Astrocyte of the hippocampus (primary cell): Measurements from ENCODE around the gene ATP8A2.
"Not testable (repeated sequence)": the region's sequence is repeated elsewhere in the genome, so short reads cannot be mapped to it uniquely, and the experiment has no call there.

ENCODE experiments used
- DNase-seq: peaks from one replicate; pipeline ENCODE4 v3.0.0; 2011; ENCODE audit warnings: low read depth, low spot score

Gene ATP8A2

GRCh38 chr13:25371875-25372283 lies at the start of gene ATP8A2:
TSS of gene ATP8A2 (plus strand) at chr13:25371974. CDS start at chr13:25372213, 239 bp downstream.
- peak; percentile 49 for DNase-seq

GRCh38 chr13:25324100-25324499 lies 47.7 kb upstream of the ATP8A2 start:
- DNase-seq, result no peak

- DNase-seq, result no peak
Observed at GRCh38 chr13:25329706-25330105, 42.1 kb upstream of the ATP8A2 start.

GRCh38 chr13:25330541-25330940 lies 41.2 kb upstream of the ATP8A2 start:
- no peak for DNase-seq

GRCh38 chr13:25335856-25336255 lies 35.9 kb upstream of the ATP8A2 start:
- DNase-seq, result peak; percentile 22

- no peak for DNase-seq
Observed at GRCh38 chr13:25345576-25345975, 26.2 kb upstream of the ATP8A2 start.

GRCh38 chr13:25347151-25347550 lies 24.6 kb upstream of the ATP8A2 start:
- DNase-seq, result peak; percentile 13

GRCh38 chr13:25351404-25351803 lies 20.4 kb upstream of the ATP8A2 start:
- no peak for DNase-seq

- DNase-seq, result no peak
Observed at GRCh38 chr13:25352230-25352629, 19.5 kb upstream of the ATP8A2 start.

- no peak for DNase-seq
Observed at GRCh38 chr13:25352806-25353205, 19.0 kb upstream of the ATP8A2 start.

- DNase-seq, result no peak
Observed at GRCh38 chr13:25353344-25353743, 18.4 kb upstream of the ATP8A2 start.

- no peak for DNase-seq
Observed at GRCh38 chr13:25354377-25354776, 17.4 kb upstream of the ATP8A2 start.

- not testable (repeated sequence) for DNase-seq
Observed at GRCh38 chr13:25360443-25360842, 11.3 kb upstream of the ATP8A2 start.

GRCh38 chr13:25365720-25366235 lies 6.0 kb upstream of the ATP8A2 start:
- no peak for DNase-seq

- DNase-seq, result peak; percentile 5
Observed at GRCh38 chr13:25371158-25371874, 458 bp upstream of the ATP8A2 start.

- DNase-seq, result peak; percentile 18
Observed at GRCh38 chr13:25372284-25373081, 709 bp downstream of the ATP8A2 start.

GRCh38 chr13:25375727-25376358 lies 4.1 kb downstream of the ATP8A2 start:
- DNase-seq, result peak; percentile 65

GRCh38 chr13:25377244-25377962 lies 5.6 kb downstream of the ATP8A2 start:
- no peak for DNase-seq

- no peak for DNase-seq
Observed at GRCh38 chr13:25378528-25378927, 6.8 kb downstream of the ATP8A2 start.

GRCh38 chr13:25379011-25379410 lies 7.2 kb downstream of the ATP8A2 start:
- no peak for DNase-seq

GRCh38 chr13:25380082-25380481 lies 8.3 kb downstream of the ATP8A2 start:
- DNase-seq, result no peak
